ENCODE measurements around the gene NUP88. TPM values are rescaled to one million over a fixed set of nuclear protein-coding genes. Genes with fewer than 3 reads are reported as not detected.

NUP88 gene
- total and polyA plus RNA-seq, 2 experiments from 2014 or later, result 50.8 to 65.2 TPM

DNA sequence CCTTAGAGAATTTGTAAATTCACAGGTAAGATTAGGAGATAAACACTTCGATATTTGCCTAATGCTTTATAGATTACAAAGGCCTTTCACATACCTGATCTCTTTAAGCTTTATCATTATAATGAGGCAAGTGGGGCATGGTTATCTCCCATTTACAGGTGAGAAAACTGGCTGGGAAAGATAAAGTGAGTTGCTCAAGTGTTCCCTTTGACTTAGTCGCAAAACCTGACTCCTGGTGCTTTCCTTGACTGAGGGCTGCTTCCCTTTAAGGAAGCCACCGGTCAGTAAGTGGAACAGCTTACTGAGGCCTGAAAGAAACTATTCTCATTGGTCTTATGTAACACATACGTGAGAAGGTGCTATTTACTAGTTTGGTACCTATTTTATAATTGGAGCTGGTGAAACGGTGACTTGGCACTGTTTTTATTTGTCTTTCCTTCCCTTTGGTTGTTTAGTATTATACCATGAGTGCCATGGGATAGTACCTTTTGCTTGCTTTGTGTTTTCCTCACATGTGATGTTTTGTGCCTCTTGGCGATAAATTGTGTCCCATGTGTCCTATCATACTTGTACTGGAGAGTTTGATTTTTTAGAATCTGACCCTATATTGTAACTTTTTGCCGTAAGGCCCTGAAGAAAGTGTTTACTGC lies 57.2 kb downstream of the NUP88 start:
- no peaks in the 10 kb centered on the region for H3K36me3 ChIP-seq (replicated peaks; ENCODE audit: insufficient read depth, low read depth)

DNA sequence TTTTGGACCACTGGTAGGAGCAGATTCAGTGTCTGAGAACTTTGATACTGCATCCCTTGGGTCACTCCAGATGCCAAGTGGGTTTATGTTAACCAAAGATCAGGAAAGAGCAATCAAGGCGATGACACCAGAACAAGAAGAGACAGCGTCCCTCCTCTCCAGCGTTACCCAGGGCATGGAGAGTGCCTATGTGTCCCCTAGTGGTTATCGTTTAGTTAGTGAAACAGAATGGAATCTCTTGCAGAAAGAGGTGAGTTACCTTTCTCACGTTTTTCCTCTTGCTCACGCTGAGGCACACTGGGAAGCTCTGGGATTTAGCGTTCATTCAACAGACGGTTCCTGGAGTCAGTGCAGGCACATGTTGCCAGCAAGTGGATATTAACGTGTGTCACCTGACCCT lies 58.0 kb downstream of the NUP88 start:
- peaks cover 7% of the 10 kb centered on the region for H3K79me2 ChIP-seq
- H3K36me3 ChIP-seq (replicated peaks; ENCODE audit: insufficient read depth, low read depth), result no peaks in the 10 kb centered on the region
- H3K9me2 ChIP-seq (replicated peaks; ENCODE audit: insufficient read depth), result no peaks in the 10 kb centered on the region
- no peak for DNase-seq (ENCODE audit: low spot score)
- no peak for TF ChIP-seq EZH2 (IDR thresholded peaks at IDR 0.05; ENCODE audit: borderline replicate concordance)
- no peak for TF ChIP-seq EZH2phosphoT487 (IDR thresholded peaks at IDR 0.05; ENCODE audit: low read depth, severe bottlenecking, unreplicated experiment)
- TF ChIP-seq, protein P1, sequence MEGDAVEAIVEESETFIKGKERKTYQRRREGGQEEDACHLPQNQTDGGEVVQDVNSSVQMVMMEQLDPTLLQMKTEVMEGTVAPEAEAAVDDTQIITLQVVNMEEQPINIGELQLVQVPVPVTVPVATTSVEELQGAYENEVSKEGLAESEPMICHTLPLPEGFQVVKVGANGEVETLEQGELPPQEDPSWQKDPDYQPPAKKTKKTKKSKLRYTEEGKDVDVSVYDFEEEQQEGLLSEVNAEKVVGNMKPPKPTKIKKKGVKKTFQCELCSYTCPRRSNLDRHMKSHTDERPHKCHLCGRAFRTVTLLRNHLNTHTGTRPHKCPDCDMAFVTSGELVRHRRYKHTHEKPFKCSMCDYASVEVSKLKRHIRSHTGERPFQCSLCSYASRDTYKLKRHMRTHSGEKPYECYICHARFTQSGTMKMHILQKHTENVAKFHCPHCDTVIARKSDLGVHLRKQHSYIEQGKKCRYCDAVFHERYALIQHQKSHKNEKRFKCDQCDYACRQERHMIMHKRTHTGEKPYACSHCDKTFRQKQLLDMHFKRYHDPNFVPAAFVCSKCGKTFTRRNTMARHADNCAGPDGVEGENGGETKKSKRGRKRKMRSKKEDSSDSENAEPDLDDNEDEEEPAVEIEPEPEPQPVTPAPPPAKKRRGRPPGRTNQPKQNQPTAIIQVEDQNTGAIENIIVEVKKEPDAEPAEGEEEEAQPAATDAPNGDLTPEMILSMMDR (IDR thresholded peaks at IDR 0.05; ENCODE audit: poor library complexity), result no peak
- H3K4me2 ChIP-seq, result no peak overlapping the region
- H3K27me3 ChIP-seq, result no peaks in the 10 kb centered on the region
- WGBS (ENCODE audit: low lambda C conversion rate, missing lambda C conversion rate), result 79% methylated on average over 9 of the region's 9 CpGs
- no peak overlapping the region for H3K4me3 ChIP-seq
- H3K4me1 ChIP-seq (ENCODE audit: insufficient read depth), result no peaks in the 10 kb centered on the region
- H4K20me1 ChIP-seq (ENCODE audit: insufficient read depth, poor library complexity, severe bottlenecking), result no peaks in the 10 kb centered on the region
- H3K9me3 ChIP-seq (ENCODE audit: low read depth), result no peaks in the 10 kb centered on the region
- H2AFZ ChIP-seq, result no peak overlapping the region
- no peak overlapping the region for H3K27ac ChIP-seq

More for the DNA sequence above, 57.2 kb downstream of the NUP88 start:
- Histone ChIP-seq H2AFZ (no peak overlapping the region), H3K4me1 (ENCODE audit: insufficient read depth) (no peaks in the 10 kb centered on the region), H3K9me3 (ENCODE audit: low read depth) (no peaks in the 10 kb centered on the region), H3K79me2 (peaks cover 7% of the 10 kb centered on the region), H3K4me3 (no peak overlapping the region), H3K27ac (no peak overlapping the region), H3K4me2 (no peak overlapping the region), H4K20me1 (ENCODE audit: insufficient read depth, poor library complexity, severe bottlenecking) (no peaks in the 10 kb centered on the region), H3K27me3 (no peaks in the 10 kb centered on the region), H3K9me2 (replicated peaks; ENCODE audit: insufficient read depth) (no peaks in the 10 kb centered on the region)
- no peak for DNase-seq (ENCODE audit: low spot score)
- 65% methylated on average over 7 of the region's 7 CpGs for WGBS (ENCODE audit: low lambda C conversion rate, missing lambda C conversion rate)
- TF ChIP-seq EZH2phosphoT487 (IDR thresholded peaks at IDR 0.05; ENCODE audit: low read depth, severe bottlenecking, unreplicated experiment) (no peak), EZH2 (IDR thresholded peaks at IDR 0.05; ENCODE audit: borderline replicate concordance) (no peak)
- TF ChIP-seq, protein P1 (IDR thresholded peaks at IDR 0.05; ENCODE audit: poor library complexity), result no peak

- Histone ChIP-seq H3K4me3 (no peak overlapping the region), H3K27me3 (no peaks in the 10 kb centered on the region), H3K9me3 (ENCODE audit: low read depth) (no peaks in the 10 kb centered on the region), H3K4me1 (ENCODE audit: insufficient read depth) (no peaks in the 10 kb centered on the region), H3K4me2 (no peak overlapping the region), H3K27ac (no peak overlapping the region), H2AFZ (no peak overlapping the region), H4K20me1 (ENCODE audit: insufficient read depth, poor library complexity, severe bottlenecking) (no peaks in the 10 kb centered on the region), H3K79me2 (no peaks in the 10 kb centered on the region), H3K36me3 (replicated peaks; ENCODE audit: insufficient read depth, low read depth) (no peaks in the 10 kb centered on the region), H3K9me2 (replicated peaks; ENCODE audit: insufficient read depth) (no peaks in the 10 kb centered on the region)
- DNase-seq (ENCODE audit: low spot score), result no peak
- 65% methylated on average over 3 of the region's 3 CpGs for WGBS (ENCODE audit: low lambda C conversion rate, missing lambda C conversion rate)
- TF ChIP-seq EZH2 (IDR thresholded peaks at IDR 0.05; ENCODE audit: borderline replicate concordance) (no peak), EZH2phosphoT487 (IDR thresholded peaks at IDR 0.05; ENCODE audit: low read depth, severe bottlenecking, unreplicated experiment) (no peak)
- TF ChIP-seq, protein P1 (IDR thresholded peaks at IDR 0.05; ENCODE audit: poor library complexity), result no peak
Observed at GRCh38 chr17:5355421-5356129, 63.9 kb downstream of the NUP88 start.

Measured in hepatocyte (in vitro differentiated cells).